ENCODE data around the gene MYH10.
A peak's percentile ranks its signal among the peaks of the same experiment; 100 is the strongest.

MYH10 gene

GRCh38 chr17:8435245-8436168 lies 195.0 kb downstream of the MYH10 start, which contains the start of gene NDEL1:
TSS of gene NDEL1 (plus strand) at chr17:8435884. CDS start at chr17:8444272, 8,388 bp downstream.
- peak within 1 kb of the TSS; percentile 90 for H3K4me3 ChIP-seq (ENCODE audit: low read depth, low read length)
- TF ChIP-seq CTCF (IDR thresholded peaks at IDR 0.05; ENCODE audit: low read depth, low read length), result no peak

GRCh38 chr17:8430966-8431365 lies 199.6 kb downstream of the MYH10 start:
- no peak overlapping the region for H3K4me3 ChIP-seq (ENCODE audit: low read depth, low read length)
- TF ChIP-seq CTCF (IDR thresholded peaks at IDR 0.05; ENCODE audit: low read depth, low read length), result no peak

- TF ChIP-seq CTCF (IDR thresholded peaks at IDR 0.05; ENCODE audit: low read depth, low read length), result no peak
Measured at GRCh38 chr17:8426802-8427201, 203.7 kb downstream of the MYH10 start.

DNA sequence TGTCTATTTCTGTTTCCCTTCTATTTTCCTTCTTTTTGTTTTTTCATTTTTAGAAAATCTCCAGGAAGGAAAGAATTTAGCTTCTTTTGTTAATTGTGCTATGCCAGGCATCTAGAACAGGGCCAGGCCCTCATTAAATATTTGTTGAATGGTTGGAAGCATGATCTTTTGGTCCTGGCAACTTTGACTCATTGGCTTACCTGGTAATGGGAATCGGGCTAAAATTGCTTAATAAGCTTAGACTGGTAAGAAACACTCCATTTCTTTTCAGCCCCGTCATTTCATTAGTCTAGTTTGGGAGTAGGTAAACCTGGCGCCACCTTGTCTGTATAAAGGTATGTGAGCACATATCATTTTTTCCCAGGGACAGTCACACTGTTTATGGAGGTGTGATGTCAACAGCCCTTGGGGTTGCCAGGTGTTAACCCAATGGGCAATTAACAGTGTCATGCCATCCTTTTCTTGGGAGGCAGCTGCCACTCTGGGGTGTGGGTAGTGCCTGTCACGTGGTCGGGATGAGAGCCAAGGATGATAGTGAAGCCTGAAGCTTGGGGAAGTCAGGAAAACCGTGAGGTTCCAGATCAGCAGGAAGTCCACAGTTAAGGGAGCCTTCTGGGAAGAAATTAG lies 204.3 kb downstream of the MYH10 start:
- no peak overlapping the region for H3K4me3 ChIP-seq (ENCODE audit: low read depth, low read length)
- no peak for TF ChIP-seq CTCF (IDR thresholded peaks at IDR 0.05; ENCODE audit: low read depth, low read length)

More at GRCh38 chr17:8426802-8427201, 203.7 kb downstream of the MYH10 start:
- no peak overlapping the region for H3K4me3 ChIP-seq (ENCODE audit: low read depth, low read length)
